CD4-positive, CD25-positive, alpha-beta regulatory T cell (primary cell): ENCODE measurements around the gene ZCWPW2. TPM values are rescaled to one million over a fixed set of nuclear protein-coding genes. Genes with fewer than 3 reads are reported as not detected.
A peak's percentile ranks its signal among the peaks of the same experiment; 100 is the strongest.

Source experiments
- ATAC-seq, 2 donors: fragments of 150-1000 bp; cut with Tn5 transposase; one replicate each; pipeline ENCODE4 v1.10.0; 2021; ENCODE audit warnings: low read depth in 2 of 2, moderate number of reproducible peaks in 2 of 2, moderate library complexity in 1 of 2
- DNase-seq, 3 donors: peaks; one replicate each; pipeline versions ENCODE4 v3.0.0 to v3.0.0-alpha.2; 2012 to 2022; ENCODE audit warnings: mixed read lengths in 1 of 3
- H3K27ac ChIP-seq: one replicate; pipeline ENCODE4 v1.7.0; 2013; ENCODE audit warnings: mild to moderate bottlenecking, low read length; ENCODE audit not compliant: insufficient read depth, poor library complexity, severe bottlenecking
- H3K27me3 ChIP-seq: one replicate; pipeline ENCODE4 v1.7.0; 2013; ENCODE audit warnings: low read length; ENCODE audit not compliant: control insufficient read depth, insufficient read depth
- H3K36me3 ChIP-seq: one replicate; pipeline ENCODE4 v1.7.0; 2013; ENCODE audit warnings: mild to moderate bottlenecking, low read length, moderate library complexity; ENCODE audit not compliant: control insufficient read depth, insufficient read depth
- H3K4me1 ChIP-seq: 2 replicates; pipeline ENCODE4 v1.7.0; 2013; ENCODE audit warnings: mild to moderate bottlenecking, low read length; ENCODE audit not compliant: insufficient read depth, control insufficient read depth, poor library complexity, severe bottlenecking
- H3K4me3 ChIP-seq: one replicate; pipeline ENCODE4 v1.7.0; 2013; ENCODE audit warnings: low read depth, mild to moderate bottlenecking, low read length, moderate library complexity
- H3K9me3 ChIP-seq, 2 experiments: 1 replicate in 1 of 2; 2 replicates in 1 of 2; pipeline ENCODE4 v1.7.0; 2013; ENCODE audit warnings: low read length in 2 of 2, mild to moderate bottlenecking in 1 of 2, moderate library complexity in 1 of 2; ENCODE audit not compliant: control insufficient read depth in 2 of 2
- H3K27ac Mint-ChIP-seq, 3 donors: one replicate each; pipeline ENCODE4 v1.8.0; 2020 to 2022; ENCODE audit warnings: mild to moderate bottlenecking in 3 of 3, mixed read lengths in 3 of 3, moderate library complexity in 2 of 3
- H3K27me3 Mint-ChIP-seq: one replicate; pipeline ENCODE4 v1.8.0; 2022; ENCODE audit warnings: mild to moderate bottlenecking, mixed read lengths
- H3K36me3 Mint-ChIP-seq: one replicate; pipeline ENCODE4 v1.8.0; 2020; ENCODE audit warnings: mixed read lengths
- H3K4me1 Mint-ChIP-seq, 4 donors: one replicate each; pipeline ENCODE4 v1.8.0; 2020 to 2022; ENCODE audit warnings: mixed read lengths in 4 of 4, mild to moderate bottlenecking in 1 of 4
- H3K4me3 Mint-ChIP-seq, 4 donors: one replicate each; pipeline ENCODE4 v1.8.0; 2020 to 2022; ENCODE audit warnings: mild to moderate bottlenecking in 4 of 4, mixed read lengths in 4 of 4, moderate library complexity in 3 of 4
- H3K9me3 Mint-ChIP-seq, 7 donors: one replicate each; pipeline ENCODE4 v1.8.0; 2020 to 2022; ENCODE audit warnings: mixed read lengths in 7 of 7, mild to moderate bottlenecking in 3 of 7, moderate library complexity in 2 of 7
- polyA plus RNA-seq, 4 donors: library from polyadenylated mRNA; unstranded; fragments of 300-500 nt; fragmentation: Illumina TruSeq; gene quantifications; one replicate each; pipeline ENCODE4 v1.2.3, GENCODE V29; 2021
- total RNA-seq: library from RNA; stranded (reverse); gene quantifications from one replicate; pipeline ENCODE4 v1.2.3, GENCODE V29; 2022

Gene ZCWPW2
- total and polyA plus RNA-seq, 5 donors from 2014 or later: 0.37 to 1.2 (median 0.95) TPM

DNA sequence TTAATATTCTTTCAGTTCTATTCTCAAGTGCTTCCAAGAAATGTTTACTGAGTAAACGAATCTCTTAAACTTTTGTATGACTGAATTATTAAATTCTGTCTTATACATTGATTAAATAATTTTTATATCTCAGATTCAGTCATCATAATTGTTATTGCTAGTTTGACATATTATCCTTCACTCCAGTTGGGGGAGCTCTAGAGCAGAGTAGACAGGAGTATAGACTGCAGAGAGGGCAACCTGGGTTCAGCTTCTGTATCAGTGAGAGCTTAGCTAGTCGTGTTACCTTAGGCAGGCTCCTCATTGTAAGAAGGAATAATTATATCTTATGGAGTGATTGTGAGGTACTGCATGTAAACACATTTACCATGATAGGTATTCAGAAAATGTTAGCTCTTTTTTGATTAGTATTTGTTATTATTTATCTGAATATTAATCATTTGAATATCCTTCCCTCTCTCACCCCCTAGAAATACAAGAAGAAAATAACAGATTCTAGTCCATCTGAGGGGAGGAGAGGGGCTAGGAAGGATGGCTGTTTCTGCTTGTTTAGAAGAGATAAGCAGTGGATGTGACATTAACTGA, 31.0 kb upstream of the ZCWPW2 start:
- Mint-ChIP-seq H3K27ac (no peak overlapping the region), H3K36me3 (peaks cover 5% of the 10 kb centered on the region), H3K9me3 (no peaks in the 10 kb centered on the region), H3K27me3 (no peaks in the 10 kb centered on the region), H3K4me3 (no peak overlapping the region), H3K4me1 (peaks cover 0 to 11% (median 6%) of the 10 kb centered on the region in 4 donors)
- peaks cover 6% of the 10 kb centered on the region for H3K36me3 ChIP-seq
- DNase-seq: peak; percentile 5 to 71 (median 47)
- no peaks in the 10 kb centered on the region for H3K9me3 ChIP-seq
- H3K27ac ChIP-seq: peak overlapping the region; percentile 19
- peak; percentile 82 to 86 for ATAC-seq
- no peaks in the 10 kb centered on the region for H3K4me1 ChIP-seq
- H3K4me3 ChIP-seq: no peak overlapping the region
- no peaks in the 10 kb centered on the region for H3K27me3 ChIP-seq

DNA sequence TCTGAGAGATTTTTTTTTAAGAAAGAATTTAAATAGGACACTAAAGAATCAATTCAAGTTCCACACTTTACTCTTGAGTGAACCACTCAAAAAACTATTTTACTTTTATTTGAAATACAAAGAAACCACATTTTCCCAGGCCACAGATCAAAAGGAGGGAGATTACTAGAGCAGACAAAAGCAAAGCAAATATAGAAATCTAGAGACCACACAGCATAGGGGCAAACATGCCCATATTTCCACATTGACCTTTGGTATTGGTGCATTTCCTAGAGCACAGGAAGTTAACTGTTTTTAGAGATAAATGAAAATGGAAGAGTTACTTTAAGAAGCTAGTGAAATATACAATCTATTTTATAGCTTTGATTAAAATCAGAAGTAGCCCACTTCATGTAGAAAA, 27.5 kb upstream of the ZCWPW2 start:
- DNase-seq (no peak), ATAC-seq (no peak)
- Histone ChIP-seq H3K4me3 (no peak overlapping the region), H3K27me3 (no peaks in the 10 kb centered on the region), H3K4me1 (no peaks in the 10 kb centered on the region), H3K36me3 (peaks cover 22% of the 10 kb centered on the region), H3K27ac (no peak overlapping the region), H3K9me3 (no peaks in the 10 kb centered on the region)
- H3K27me3 Mint-ChIP-seq: no peaks in the 10 kb centered on the region
- H3K4me1 Mint-ChIP-seq: peaks cover under 1 to 9% (median 6%) of the 10 kb centered on the region in 4 donors
- no peak overlapping the region for H3K4me3 Mint-ChIP-seq
- peaks cover 10% of the 10 kb centered on the region for H3K36me3 Mint-ChIP-seq
- H3K9me3 Mint-ChIP-seq: no peaks in the 10 kb centered on the region
- H3K27ac Mint-ChIP-seq: no peak overlapping the region

DNA sequence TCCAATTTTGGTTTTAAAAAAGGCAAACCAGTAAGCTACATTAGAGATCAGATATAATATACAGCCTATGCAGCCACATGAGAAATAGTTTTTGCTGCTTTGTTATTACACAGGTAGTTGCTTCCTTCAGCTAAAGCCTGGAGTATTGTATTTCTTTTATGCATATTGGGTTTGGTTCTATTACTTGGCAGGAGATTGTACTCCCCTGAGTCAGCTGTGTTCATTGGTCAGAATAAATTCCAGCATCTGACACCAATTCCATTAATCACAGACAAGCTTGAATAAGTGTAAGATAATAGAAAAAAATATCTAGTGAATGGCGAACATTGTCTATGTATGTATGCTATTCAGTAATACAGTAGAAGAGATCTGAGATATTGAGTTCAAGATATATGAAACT, 26.1 kb upstream of the ZCWPW2 start:
- Histone ChIP-seq H3K4me3 (no peak overlapping the region), H3K36me3 (peaks cover 25% of the 10 kb centered on the region), H3K9me3 (no peaks in the 10 kb centered on the region), H3K4me1 (peaks cover 12% of the 10 kb centered on the region), H3K27ac (no peak overlapping the region), H3K27me3 (no peaks in the 10 kb centered on the region)
- peaks cover 10 to 13% (median 11%) of the 10 kb centered on the region in 4 donors for H3K4me1 Mint-ChIP-seq
- H3K36me3 Mint-ChIP-seq: peaks cover 10% of the 10 kb centered on the region
- H3K27me3 Mint-ChIP-seq: no peaks in the 10 kb centered on the region
- H3K4me3 Mint-ChIP-seq: no peak overlapping the region
- DNase-seq (no peak), ATAC-seq (no peak)
- no peaks in the 10 kb centered on the region for H3K9me3 Mint-ChIP-seq
- H3K27ac Mint-ChIP-seq: no peak overlapping the region

DNA sequence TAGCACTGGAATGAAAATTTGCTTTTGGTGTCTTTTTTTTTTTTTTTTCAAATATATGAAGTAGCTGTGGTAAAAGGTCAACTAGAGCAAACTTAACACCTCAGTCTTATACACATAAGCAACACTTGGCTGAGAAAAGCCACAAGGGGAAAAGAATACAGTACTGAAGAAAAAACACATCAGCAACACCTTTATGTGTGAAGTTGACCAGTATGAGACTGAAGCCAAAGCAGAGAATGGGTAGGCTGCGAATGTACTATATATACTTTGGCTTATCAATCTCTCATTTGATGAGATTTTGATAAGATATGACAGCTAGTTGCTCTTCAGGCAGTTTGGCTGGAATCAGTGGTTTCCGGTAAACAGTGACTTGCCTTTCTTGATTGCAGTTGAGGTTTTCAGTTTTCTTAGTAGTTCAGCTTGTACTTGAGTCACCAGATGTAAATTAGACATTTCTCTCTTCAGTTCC, 22.0 kb upstream of the ZCWPW2 start:
- H3K9me3 Mint-ChIP-seq: no peaks in the 10 kb centered on the region
- ATAC-seq (peak; percentile 47 to 56), DNase-seq (peak in 1 of 3 donors; percentile 55)
- no peak overlapping the region for H3K4me3 Mint-ChIP-seq
- H3K27ac ChIP-seq: no peak overlapping the region
- H3K36me3 Mint-ChIP-seq: peaks cover 9% of the 10 kb centered on the region
- H3K27me3 ChIP-seq: no peaks in the 10 kb centered on the region
- H3K4me1 ChIP-seq: peaks cover 12% of the 10 kb centered on the region
- peaks cover 4 to 15% (median 8%) of the 10 kb centered on the region in 4 donors for H3K4me1 Mint-ChIP-seq
- no peaks in the 10 kb centered on the region for H3K9me3 ChIP-seq
- H3K36me3 ChIP-seq: peaks cover 22% of the 10 kb centered on the region
- H3K4me3 ChIP-seq: no peak overlapping the region
- H3K27ac Mint-ChIP-seq: no peak overlapping the region
- H3K27me3 Mint-ChIP-seq: no peaks in the 10 kb centered on the region

DNA sequence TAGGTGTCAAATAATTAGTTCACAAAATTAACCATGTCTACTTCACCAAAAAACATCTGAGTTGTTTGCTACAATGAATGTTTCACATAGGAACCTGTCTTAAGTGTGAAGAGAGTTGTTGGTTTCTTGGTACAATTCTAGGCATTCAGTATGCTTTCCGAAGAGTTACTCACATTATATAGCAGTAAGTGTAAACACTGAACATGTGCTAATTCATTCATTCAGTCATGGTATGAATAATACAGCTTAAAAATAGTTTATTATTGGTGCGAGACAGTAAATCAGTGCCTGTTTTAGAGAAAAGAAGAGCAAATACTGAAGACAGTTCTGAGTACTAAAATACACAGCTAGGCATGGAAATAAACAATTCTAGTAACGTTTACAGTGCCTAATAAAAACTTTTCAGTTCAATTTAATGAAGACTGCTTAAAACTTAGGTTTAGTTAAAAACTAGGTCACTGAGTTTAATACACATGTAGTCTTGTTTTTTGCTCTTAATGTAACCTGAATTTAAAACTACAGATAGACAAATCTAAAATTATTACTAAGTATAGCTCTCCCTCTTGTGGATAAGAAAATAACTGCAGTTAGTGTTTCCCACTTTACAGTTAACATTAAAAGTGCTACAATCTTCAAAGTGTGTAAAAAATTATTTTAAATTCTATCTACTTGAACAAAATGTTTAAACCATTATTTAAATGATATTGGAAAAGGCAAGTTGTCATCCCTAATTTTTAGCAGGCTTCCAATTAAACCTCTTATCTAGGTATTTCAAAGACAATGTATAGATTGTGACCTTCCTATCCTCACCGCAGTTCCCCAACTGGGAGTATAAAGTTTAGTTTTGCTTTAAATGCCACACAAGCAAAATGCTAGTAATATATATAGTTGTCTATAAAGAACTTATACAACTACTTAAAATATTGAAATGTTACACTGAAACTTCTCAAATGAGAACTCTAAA, 20.1 kb upstream of the ZCWPW2 start:
- DNase-seq (peak in 2 of 3 donors; percentile 57 to 58), ATAC-seq (peak; percentile 51 to 52)
- H3K27me3 Mint-ChIP-seq: no peaks in the 10 kb centered on the region
- no peak overlapping the region for H3K27ac Mint-ChIP-seq
- H3K4me3 ChIP-seq: no peak overlapping the region
- H3K9me3 ChIP-seq: no peaks in the 10 kb centered on the region
- H3K4me1 Mint-ChIP-seq: peaks cover 3 to 15% (median 8%) of the 10 kb centered on the region in 4 donors
- H3K36me3 Mint-ChIP-seq: peaks cover 9% of the 10 kb centered on the region
- no peak overlapping the region for H3K27ac ChIP-seq
- no peak overlapping the region for H3K4me3 Mint-ChIP-seq
- peaks cover 22% of the 10 kb centered on the region for H3K36me3 ChIP-seq
- H3K27me3 ChIP-seq: no peaks in the 10 kb centered on the region
- H3K9me3 Mint-ChIP-seq: no peaks in the 10 kb centered on the region
- peaks cover 12% of the 10 kb centered on the region for H3K4me1 ChIP-seq

DNA sequence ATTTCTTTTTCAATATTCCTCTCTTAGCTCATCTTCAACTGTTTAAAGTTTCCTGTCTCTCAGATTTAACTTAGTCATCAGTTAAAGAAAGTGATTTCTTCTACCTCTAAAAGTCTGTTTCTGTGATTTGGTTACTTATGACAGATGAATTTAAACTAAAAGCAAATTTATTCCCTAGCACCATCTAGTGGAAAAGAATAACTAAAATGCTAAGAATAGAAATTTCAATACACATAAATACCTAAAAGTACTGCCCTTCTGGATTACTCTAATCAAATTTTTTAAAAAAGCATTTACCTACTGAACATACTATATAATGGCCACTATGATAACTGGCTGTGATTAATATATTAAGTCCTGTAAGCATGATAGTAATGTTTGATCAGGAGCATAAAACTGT, 14.0 kb upstream of the ZCWPW2 start:
- Histone ChIP-seq H3K36me3 (peaks cover 36% of the 10 kb centered on the region), H3K27me3 (no peaks in the 10 kb centered on the region), H3K4me1 (no peaks in the 10 kb centered on the region), H3K27ac (no peak overlapping the region), H3K4me3 (no peak overlapping the region), H3K9me3 (no peaks in the 10 kb centered on the region)
- H3K4me1 Mint-ChIP-seq: peaks cover 0 to 13% (median 6%) of the 10 kb centered on the region in 4 donors
- DNase-seq (no peak), ATAC-seq (no peak)
- H3K27me3 Mint-ChIP-seq: no peaks in the 10 kb centered on the region
- no peaks in the 10 kb centered on the region for H3K9me3 Mint-ChIP-seq
- H3K36me3 Mint-ChIP-seq: peaks cover 17% of the 10 kb centered on the region
- no peak overlapping the region for H3K27ac Mint-ChIP-seq
- no peak overlapping the region for H3K4me3 Mint-ChIP-seq

DNA sequence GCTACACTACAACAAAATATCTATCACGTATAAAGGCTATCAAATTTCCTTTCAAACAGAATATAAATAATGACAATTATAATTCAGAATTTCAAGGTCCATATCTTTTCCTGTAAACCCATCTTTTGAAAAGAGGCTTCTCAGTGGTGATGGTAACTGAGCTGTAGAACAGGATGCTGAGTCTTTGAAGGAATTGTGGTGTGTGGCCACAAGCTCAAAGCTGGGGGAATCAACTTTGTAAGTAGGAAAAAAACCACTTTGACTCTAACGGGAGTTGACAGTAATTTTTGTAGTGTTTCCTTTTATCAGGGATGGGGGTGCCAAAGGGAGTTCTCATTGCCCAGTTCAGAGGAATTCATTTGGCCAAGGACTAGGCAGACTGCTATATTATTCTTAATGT, 13.3 kb upstream of the ZCWPW2 start:
- Mint-ChIP-seq H3K9me3 (no peaks in the 10 kb centered on the region), H3K4me1 (peaks cover 0 to 16% (median 6%) of the 10 kb centered on the region in 4 donors), H3K27ac (peak overlapping the region in 1 of 3 donors; percentile 29), H3K27me3 (no peaks in the 10 kb centered on the region), H3K4me3 (no peak overlapping the region), H3K36me3 (peaks cover 21% of the 10 kb centered on the region)
- no peaks in the 10 kb centered on the region for H3K27me3 ChIP-seq
- DNase-seq (no peak), ATAC-seq (no peak)
- H3K9me3 ChIP-seq: no peaks in the 10 kb centered on the region
- H3K36me3 ChIP-seq: peaks cover 38% of the 10 kb centered on the region
- H3K4me3 ChIP-seq: no peak overlapping the region
- no peaks in the 10 kb centered on the region for H3K4me1 ChIP-seq
- H3K27ac ChIP-seq: no peak overlapping the region
